Spleen (tissue), 11 donors: ENCODE measurements around the gene CNTNAP2. TPM values are rescaled to one million over a fixed set of nuclear protein-coding genes. Genes with fewer than 3 reads are reported as not detected.

ENCODE experiments used
- DNase-seq: peaks from one replicate; pipeline ENCODE4 v3.0.0-alpha.2; 2020
- H3K27ac ChIP-seq, 8 donors: fragments of 200-600 bp; sonication (generic) in 7 of 8; 1 replicate in 4 of 8; 2 replicates in 4 of 8; pipeline versions ENCODE4 v1.5.0 to v1.8.0; 2016 to 2021; ENCODE audit warnings: inconsistent platforms in 4 of 8, mild to moderate bottlenecking in 4 of 8, moderate library complexity in 1 of 8
- H3K27me3 ChIP-seq, 7 donors: fragments of 200-600 bp; sonication (generic) in 6 of 7; replicated peaks in 1 of 7; 1 replicate in 4 of 7; 2 replicates in 3 of 7; pipeline versions ENCODE4 v1.5.0 to v1.8.0; 2016 to 2021; ENCODE audit warnings: inconsistent platforms in 3 of 7, mild to moderate bottlenecking in 1 of 7
- H3K36me3 ChIP-seq, 6 donors: fragments of 200-600 bp; sonication (generic) in 5 of 6; 1 replicate in 4 of 6; 2 replicates in 2 of 6; pipeline versions ENCODE4 v1.5.0 to v1.8.0; 2016 to 2021; ENCODE audit warnings: inconsistent platforms in 2 of 6
- H3K4me1 ChIP-seq, 6 donors: fragments of 200-600 bp; sonication (generic) in 5 of 6; 1 replicate in 3 of 6; 2 replicates in 3 of 6; pipeline versions ENCODE4 v1.5.0 to v1.8.0; 2016 to 2021; ENCODE audit warnings: inconsistent platforms in 3 of 6
- H3K4me3 ChIP-seq, 8 donors: fragments of 200-600 bp; sonication (generic) in 7 of 8; 1 replicate in 4 of 8; 2 replicates in 4 of 8; pipeline versions ENCODE4 v1.5.0 to v1.8.0; 2016 to 2021; ENCODE audit warnings: inconsistent platforms in 4 of 8, mild to moderate bottlenecking in 4 of 8, moderate library complexity in 2 of 8
- H3K9me3 ChIP-seq, 8 donors: fragments of 200-600 bp; sonication (generic) in 7 of 8; 1 replicate in 4 of 8; 2 replicates in 4 of 8; pipeline versions ENCODE4 v1.5.0 to v1.8.0; 2016 to 2021; ENCODE audit warnings: inconsistent platforms in 4 of 8
- POLR2A ChIP-seq, 3 donors: fragments of 450-650 bp; IDR thresholded peaks; one replicate each; pipeline ENCODE4 v1.5.1; 2017; ENCODE audit warnings: antibody characterized with exemption in 3 of 3, mild to moderate bottlenecking in 1 of 3
- POLR2AphosphoS5 ChIP-seq, 3 donors: sonication (generic); formaldehyde crosslinking; IDR thresholded peaks; one replicate each; pipeline ENCODE4 v1.5.1; 2017; ENCODE audit warnings: antibody characterized with exemption in 3 of 3
- WGBS, 5 donors: extraction: QIAGEN DNeasy Blood & Tissue Kit in 3 of 5; methylation state at CpG; one replicate each; pipeline versions ENCODE4 v1.1.5 to v1.1.7; 2013 to 2018; 5-methylcytosine and 5-hydroxymethylcytosine counted together
- intact Hi-C: fragments of 100-400 bp; cut with DNase I; formaldehyde crosslinking; loops from one replicate; pipeline ENCODE4 v1.15.0; 2023; ENCODE audit warnings: low total_unique reads
- polyA plus RNA-seq, 3 donors: library from polyadenylated mRNA; stranded (reverse); fragments of 200-250 nt; gene quantifications; one replicate each; pipeline ENCODE4 v1.2.1, GENCODE V29; 2013
- total RNA-seq, 7 donors: library from RNA; depleted of rRNA in 3 of 7; stranded (reverse); fragments of >200 nt in 3 of 7; fragmentation: NEBNext Ultra II Directional in 4 of 7; extraction: Animal tissue kit (Norgen Biotek cat#: 25700) in 4 of 7; gene quantifications; one replicate each; pipeline versions ENCODE4 v1.1.0 to v1.2.1, GENCODE V29; 2016 to 2021
- TF ChIP-seq, protein P1 (sequence below), 11 experiments: fragments of 200-600 bp in 7 of 11; fragments of 450-650 bp in 4 of 11; sonication (generic) in 4 of 11; IDR thresholded peaks in 8 of 11; conservative IDR thresholded peaks in 3 of 11; 1 replicate in 7 of 11; 2 replicates in 4 of 11; pipeline versions ENCODE4 v1.4.0 to v1.8.0; 2016 to 2021; ENCODE audit warnings: antibody characterized with exemption in 11 of 11, inconsistent platforms in 4 of 11, mild to moderate bottlenecking in 1 of 11
- donor health status: healthy with polysubstance abuse.
- donor health status: DM: no; HTN: no; CAD: no; lungs with moderate emphysema.
- donor health status: DM: no; HTN: no; CAD: no.
- donor health status: Bipolar disorder and iron deficiency.
- donor health status: healthy.
- donor health status: DM: no; HTN: no; CAD: no.
- donor health status: DM: yes; HTN: yes; CAD: no.

The CNTNAP2 gene
- total and polyA plus RNA-seq, 10 donors: 0.13 to 2.0 (median 0.82) TPM

DNA sequence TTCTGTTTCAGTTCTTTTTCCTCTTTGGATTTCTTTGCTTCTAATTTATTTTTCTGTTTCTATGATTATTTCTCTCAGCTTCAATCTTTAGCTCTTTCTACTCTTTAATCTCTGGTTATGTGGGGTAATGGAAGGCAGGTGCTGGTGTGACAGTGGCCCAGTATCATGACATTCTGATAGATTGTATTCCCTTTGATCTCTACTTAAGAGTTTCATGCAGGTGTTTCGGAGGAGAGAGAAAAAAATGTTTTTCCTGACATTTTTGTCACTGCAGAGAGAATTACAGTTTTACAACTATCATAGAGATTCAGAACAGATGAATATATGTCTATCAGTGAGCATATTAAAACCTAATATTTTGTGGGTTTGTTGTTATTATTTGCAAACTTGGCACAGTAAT is 524.9 kb downstream of the CNTNAP2 start:
- DNase-seq: no peak
- H3K4me1 ChIP-seq: no peaks in the 10 kb centered on the region

DNA sequence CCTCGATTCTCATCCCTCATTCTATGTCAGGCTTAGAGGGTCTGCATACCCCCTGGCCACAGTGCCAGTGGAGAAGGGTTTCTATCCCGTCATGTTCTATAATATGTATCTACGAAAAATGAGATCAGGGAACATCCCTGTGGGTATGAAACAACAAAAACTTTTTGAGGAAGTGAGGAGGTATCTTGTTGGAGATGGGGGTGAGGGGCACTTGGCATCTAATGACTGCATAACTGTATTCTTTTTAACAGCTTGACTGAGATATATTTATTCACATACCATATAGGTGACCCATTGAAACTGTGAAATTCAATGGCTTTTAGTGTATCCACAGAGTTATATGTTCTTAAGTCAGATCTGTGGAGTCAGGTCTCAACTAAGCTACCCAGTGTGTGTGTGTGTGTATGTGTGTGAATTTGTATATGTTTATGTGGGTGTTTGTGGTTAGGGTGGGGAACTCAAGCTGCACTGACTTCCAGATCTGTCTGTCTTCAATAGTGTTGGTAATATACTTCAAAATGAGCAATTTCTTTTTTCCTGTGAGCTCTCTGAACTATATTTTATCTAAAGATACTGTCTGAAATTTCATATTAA is 528.9 kb downstream of the CNTNAP2 start:
- no peaks in the 10 kb centered on the region for H3K27me3 ChIP-seq
- peaks cover 0 to 6% (median 0%) of the 10 kb centered on the region in 8 donors for H3K9me3 ChIP-seq
- intact Hi-C loops: no loop called here
- no peaks in the 10 kb centered on the region for H3K4me1 ChIP-seq
- H3K27ac ChIP-seq: no peak overlapping the region
- no peaks in the 10 kb centered on the region for H3K36me3 ChIP-seq
- 58 to 79% (median 66%) methylated on average over 3 of the region's 3 CpGs for WGBS, 5 donors
- TF ChIP-seq POLR2A (IDR thresholded peaks at IDR 0.05) (no peak), POLR2AphosphoS5 (IDR thresholded peaks at IDR 0.05) (no peak)
- TF ChIP-seq, protein P1, sequence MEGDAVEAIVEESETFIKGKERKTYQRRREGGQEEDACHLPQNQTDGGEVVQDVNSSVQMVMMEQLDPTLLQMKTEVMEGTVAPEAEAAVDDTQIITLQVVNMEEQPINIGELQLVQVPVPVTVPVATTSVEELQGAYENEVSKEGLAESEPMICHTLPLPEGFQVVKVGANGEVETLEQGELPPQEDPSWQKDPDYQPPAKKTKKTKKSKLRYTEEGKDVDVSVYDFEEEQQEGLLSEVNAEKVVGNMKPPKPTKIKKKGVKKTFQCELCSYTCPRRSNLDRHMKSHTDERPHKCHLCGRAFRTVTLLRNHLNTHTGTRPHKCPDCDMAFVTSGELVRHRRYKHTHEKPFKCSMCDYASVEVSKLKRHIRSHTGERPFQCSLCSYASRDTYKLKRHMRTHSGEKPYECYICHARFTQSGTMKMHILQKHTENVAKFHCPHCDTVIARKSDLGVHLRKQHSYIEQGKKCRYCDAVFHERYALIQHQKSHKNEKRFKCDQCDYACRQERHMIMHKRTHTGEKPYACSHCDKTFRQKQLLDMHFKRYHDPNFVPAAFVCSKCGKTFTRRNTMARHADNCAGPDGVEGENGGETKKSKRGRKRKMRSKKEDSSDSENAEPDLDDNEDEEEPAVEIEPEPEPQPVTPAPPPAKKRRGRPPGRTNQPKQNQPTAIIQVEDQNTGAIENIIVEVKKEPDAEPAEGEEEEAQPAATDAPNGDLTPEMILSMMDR (IDR thresholded peaks at IDR 0.05 in 8 of 11, conservative IDR thresholded peaks at IDR 0.05 in 3 of 11): no peak
- DNase-seq: no peak
- H3K4me3 ChIP-seq: no peak overlapping the region

More for the DNA sequence above, 524.9 kb downstream of the CNTNAP2 start:
- Histone ChIP-seq H3K9me3 (peaks cover 0 to 9% (median 0%) of the 10 kb centered on the region in 8 donors), H3K27ac (no peak overlapping the region), H3K36me3 (no peaks in the 10 kb centered on the region), H3K27me3 (no peaks in the 10 kb centered on the region), H3K4me3 (no peak overlapping the region)
- TF ChIP-seq, protein P1 (IDR thresholded peaks at IDR 0.05 in 8 of 11, conservative IDR thresholded peaks at IDR 0.05 in 3 of 11): no peak
- intact Hi-C loops: no loop called here
- 62 to 83% (median 65%) methylated on average over 1 of the region's 1 CpG for WGBS, 5 donors

DNA sequence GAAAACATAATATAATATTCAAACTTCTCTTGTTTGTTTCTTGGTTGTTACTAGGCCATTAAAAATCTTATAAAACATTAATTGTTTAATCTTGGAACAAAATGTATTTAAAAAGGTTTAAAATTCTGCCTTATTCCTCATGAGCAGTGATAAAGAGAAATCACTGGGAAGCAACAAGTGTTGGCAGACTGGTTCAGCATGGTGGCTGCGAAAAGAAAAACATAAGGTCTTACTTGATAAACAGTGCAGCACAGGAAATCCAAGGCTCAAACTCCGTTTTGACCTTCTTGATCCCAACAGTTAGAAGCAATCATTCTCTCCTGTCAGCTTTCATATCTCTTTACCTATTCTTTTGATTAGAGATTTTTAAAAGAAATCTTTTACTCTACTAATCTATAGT is 530.8 kb downstream of the CNTNAP2 start:
- Histone ChIP-seq H3K27me3 (no peaks in the 10 kb centered on the region), H3K4me3 (no peak overlapping the region), H3K36me3 (no peaks in the 10 kb centered on the region), H3K9me3 (no peaks in the 10 kb centered on the region), H3K27ac (no peak overlapping the region), H3K4me1 (no peaks in the 10 kb centered on the region)
- no peak for DNase-seq
- TF ChIP-seq, protein P1 (IDR thresholded peaks at IDR 0.05 in 8 of 11, conservative IDR thresholded peaks at IDR 0.05 in 3 of 11): no peak
- TF ChIP-seq POLR2A (IDR thresholded peaks at IDR 0.05) (no peak), POLR2AphosphoS5 (IDR thresholded peaks at IDR 0.05) (no peak)
- intact Hi-C loops: no loop called here
- WGBS, 5 donors: 48 to 68% (median 59%) methylated on average over 2 of the region's 2 CpGs

DNA sequence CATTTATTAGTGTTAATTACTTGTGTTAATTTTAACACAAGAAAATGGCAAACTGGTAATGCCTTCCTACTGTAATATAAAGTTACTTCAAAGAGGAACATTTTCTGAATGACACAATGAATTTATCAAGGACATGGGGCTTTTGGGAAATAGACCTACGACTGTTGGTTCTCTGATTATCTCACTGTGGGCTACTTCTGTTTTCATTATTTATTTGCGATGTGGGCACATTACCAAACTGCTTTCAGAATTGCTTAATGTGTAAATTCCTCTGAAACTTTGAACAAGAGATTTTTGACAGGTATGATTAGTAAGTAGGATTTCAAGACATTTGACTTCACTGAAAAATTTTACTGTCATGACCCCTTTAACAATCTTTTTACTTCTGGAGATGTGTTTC is 535.6 kb downstream of the CNTNAP2 start:
- 24 to 46% (median 30%) methylated on average over 2 of the region's 2 CpGs for WGBS, 5 donors
- TF ChIP-seq POLR2AphosphoS5 (IDR thresholded peaks at IDR 0.05) (no peak), POLR2A (IDR thresholded peaks at IDR 0.05) (no peak)
- TF ChIP-seq, protein P1 (IDR thresholded peaks at IDR 0.05 in 8 of 11, conservative IDR thresholded peaks at IDR 0.05 in 3 of 11): no peak
- no peak overlapping the region for H3K27ac ChIP-seq
- no peaks in the 10 kb centered on the region for H3K36me3 ChIP-seq
- no peaks in the 10 kb centered on the region for H3K9me3 ChIP-seq
- H3K4me1 ChIP-seq: no peaks in the 10 kb centered on the region
- H3K4me3 ChIP-seq: no peak overlapping the region
- intact Hi-C loops: no loop called here
- no peak for DNase-seq
- no peaks in the 10 kb centered on the region for H3K27me3 ChIP-seq
